ENCODE results near the gene CYTH4.

- TF ChIP-seq CTCF (IDR thresholded peaks at IDR 0.05) (no peak), POLR2A (IDR thresholded peaks at IDR 0.05) (no peak), EP300 (IDR thresholded peaks at IDR 0.05) (no peak), POLR2AphosphoS5 (IDR thresholded peaks at IDR 0.05) (no peak)
Observed at GRCh38 chr22:37289156-37289735, 6.9 kb downstream of the CYTH4 start.

Measured in upper lobe of left lung (tissue), 4 donors.